Right atrium auricular region (tissue), 2 donors: Measurements from ENCODE around the gene PPP1R10. TPM values are rescaled to one million over a fixed set of nuclear protein-coding genes. Genes with fewer than 3 reads are reported as not detected.

ENCODE experiments used
- DNase-seq: peaks from one replicate; pipeline ENCODE4 v3.0.0-alpha.2; 2019; ENCODE audit warnings: low spot score
- H3K27ac ChIP-seq, 2 donors: fragments of 200-600 bp; sonication (generic); 1 replicate in 1 of 2; 2 replicates in 1 of 2; pipeline ENCODE4 v1.5.1; 2016 to 2019
- H3K27me3 ChIP-seq, 2 donors: fragments of 200-600 bp; sonication (generic); one replicate each; pipeline versions ENCODE4 v1.5.1 to v1.6.0; 2017 to 2019
- H3K36me3 ChIP-seq: fragments of 200-600 bp; sonication (generic); one replicate; pipeline ENCODE4 v1.5.1; 2016
- H3K4me1 ChIP-seq, 2 donors: fragments of 200-600 bp; sonication (generic); one replicate each; pipeline versions ENCODE4 v1.5.1 to v1.6.0; 2017 to 2019
- H3K4me3 ChIP-seq, 2 donors: fragments of 200-600 bp; sonication (generic); 1 replicate in 1 of 2; 2 replicates in 1 of 2; pipeline ENCODE4 v1.5.1; 2017 to 2019; ENCODE audit warnings: mild to moderate bottlenecking in 1 of 2, moderate library complexity in 1 of 2
- H3K9me3 ChIP-seq, 2 donors: fragments of 200-600 bp; sonication (generic); one replicate each; pipeline ENCODE4 v1.5.1; 2019
- CTCF ChIP-seq, 2 donors: fragments of 200-600 bp; sonication (generic); IDR thresholded peaks; one replicate each; pipeline ENCODE4 v1.5.1; 2019; ENCODE audit warnings: antibody characterized with exemption in 2 of 2
- total RNA-seq, 2 donors: library from RNA; depleted of rRNA; stranded (reverse); fragments of >200 nt; gene quantifications; one replicate each; pipeline ENCODE4 v1.1.0, GENCODE V29; 2016

The PPP1R10 gene
- total RNA-seq, 2 donors from 2014 or later: 18.4 to 20.6 TPM

- Histone ChIP-seq H3K27ac (peak overlapping the region; percentile 97), H3K4me1 (peaks cover 0 to 50% of the 10 kb centered on the region in 2 donors), H3K36me3 (peaks cover 34% of the 10 kb centered on the region), H3K4me3 (peak overlapping the region; percentile 78 to 95), H3K27me3 (no peaks in the 10 kb centered on the region), H3K9me3 (no peaks in the 10 kb centered on the region)
- no peak for DNase-seq
- TF ChIP-seq CTCF (IDR thresholded peaks at IDR 0.05): no peak
Measured at GRCh38 chr6:30615958-30616810, 859 bp downstream of the PPP1R10 start.

GRCh38 chr6:30615219-30615957, 1.7 kb downstream of the PPP1R10 start:
- TF ChIP-seq CTCF (IDR thresholded peaks at IDR 0.05): no peak
- Histone ChIP-seq H3K9me3 (no peaks in the 10 kb centered on the region), H3K4me3 (peak overlapping the region; percentile 78 to 95), H3K36me3 (peaks cover 27% of the 10 kb centered on the region), H3K27me3 (no peaks in the 10 kb centered on the region), H3K27ac (peak overlapping the region; percentile 97), H3K4me1 (peaks cover 0 to 58% of the 10 kb centered on the region in 2 donors)
- DNase-seq: no peak

- TF ChIP-seq CTCF (IDR thresholded peaks at IDR 0.05): no peak
- peaks cover 22% of the 10 kb centered on the region for H3K36me3 ChIP-seq
- DNase-seq: peak; percentile 91
- H3K27ac ChIP-seq: peak overlapping the region; percentile 97
- H3K9me3 ChIP-seq: no peaks in the 10 kb centered on the region
- no peaks in the 10 kb centered on the region for H3K27me3 ChIP-seq
- peak overlapping the region; percentile 78 to 95 for H3K4me3 ChIP-seq
- H3K4me1 ChIP-seq: peaks cover 0 to 63% of the 10 kb centered on the region in 2 donors
Measured at GRCh38 chr6:30614843-30615218, 2.2 kb downstream of the PPP1R10 start.

- no peak for TF ChIP-seq CTCF (IDR thresholded peaks at IDR 0.05)
- no peaks in the 10 kb centered on the region for H3K27me3 ChIP-seq
- H3K4me1 ChIP-seq: peaks cover 0 to 66% of the 10 kb centered on the region in 2 donors
- no peak for DNase-seq
- H3K36me3 ChIP-seq: peaks cover 18% of the 10 kb centered on the region
- H3K27ac ChIP-seq: peak overlapping the region; percentile 97
- no peaks in the 10 kb centered on the region for H3K9me3 ChIP-seq
- peak overlapping the region; percentile 78 to 95 for H3K4me3 ChIP-seq
Measured at GRCh38 chr6:30614044-30614842, 2.8 kb downstream of the PPP1R10 start.

- no peak for TF ChIP-seq CTCF (IDR thresholded peaks at IDR 0.05)
- Histone ChIP-seq H3K27me3 (no peaks in the 10 kb centered on the region), H3K4me3 (no peak overlapping the region), H3K36me3 (peaks cover 25% of the 10 kb centered on the region), H3K9me3 (no peaks in the 10 kb centered on the region), H3K4me1 (peaks cover 0 to 58% of the 10 kb centered on the region in 2 donors), H3K27ac (peak overlapping the region; percentile 97)
- DNase-seq: no peak
Measured at GRCh38 chr6:30613251-30614043, 3.6 kb downstream of the PPP1R10 start.
